Amygdala (tissue), 56 donors: ENCODE data around the gene PYGO2.

ENCODE experiments used
- DNase-seq, 56 donors: peaks; one replicate each; lab custom pipeline; 2025; lab: John Stamatoyannopoulos, UW

The PYGO2 gene

DNA sequence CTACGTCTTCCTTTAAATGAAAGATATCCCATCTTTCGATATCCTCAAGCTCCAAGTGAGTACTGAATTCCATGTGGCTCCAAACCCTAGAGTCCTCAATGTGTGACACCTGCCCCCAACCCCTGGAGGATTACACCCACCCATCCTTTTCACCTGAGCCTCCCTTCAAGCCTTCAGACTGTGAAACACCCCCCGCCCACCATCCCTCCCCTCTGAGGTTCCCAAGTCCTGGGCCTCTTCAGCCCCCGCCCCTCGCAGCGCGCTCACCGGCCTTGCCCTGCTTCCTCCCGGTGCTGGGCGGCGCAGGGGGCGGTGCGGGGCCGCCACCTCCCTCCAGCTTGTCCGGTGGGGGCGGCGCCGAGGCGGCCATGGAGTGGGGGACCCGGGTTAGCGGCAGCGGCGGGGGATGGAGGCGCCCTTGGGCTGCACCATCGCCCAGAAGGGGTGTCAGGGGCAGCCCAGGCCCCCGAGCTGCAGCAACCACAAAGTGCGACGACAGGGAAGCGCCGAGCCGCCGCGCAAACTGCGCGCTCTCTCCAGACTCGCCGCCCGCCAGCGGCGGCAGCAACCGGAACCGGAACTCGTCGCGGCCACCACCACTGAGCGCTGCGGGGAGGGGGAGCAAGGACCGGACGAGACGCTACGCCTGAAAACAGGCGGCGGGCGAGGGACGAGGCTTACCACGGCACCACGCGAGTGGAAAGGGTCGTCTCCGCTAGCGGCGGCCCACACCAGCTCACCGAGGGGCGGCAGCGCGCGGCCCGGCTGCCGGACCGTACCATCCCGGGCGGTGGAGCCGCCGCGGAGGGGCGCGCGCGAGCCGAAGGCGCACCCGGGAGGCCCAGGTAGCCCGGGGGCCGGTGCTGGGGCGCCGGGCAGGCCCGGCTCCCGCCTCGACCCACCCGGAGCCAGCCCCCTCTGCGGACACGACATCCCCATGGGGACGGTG, at the start of gene PYGO2:
Gene PYGO2 (minus strand): TSS at position 576 of the 949 bp plus-strand sequence. CDS start 206 bp downstream, at position 370.
- peak in 48 of 56 donors; percentile 31 to 90 (median 74) for DNase-seq

DNA sequence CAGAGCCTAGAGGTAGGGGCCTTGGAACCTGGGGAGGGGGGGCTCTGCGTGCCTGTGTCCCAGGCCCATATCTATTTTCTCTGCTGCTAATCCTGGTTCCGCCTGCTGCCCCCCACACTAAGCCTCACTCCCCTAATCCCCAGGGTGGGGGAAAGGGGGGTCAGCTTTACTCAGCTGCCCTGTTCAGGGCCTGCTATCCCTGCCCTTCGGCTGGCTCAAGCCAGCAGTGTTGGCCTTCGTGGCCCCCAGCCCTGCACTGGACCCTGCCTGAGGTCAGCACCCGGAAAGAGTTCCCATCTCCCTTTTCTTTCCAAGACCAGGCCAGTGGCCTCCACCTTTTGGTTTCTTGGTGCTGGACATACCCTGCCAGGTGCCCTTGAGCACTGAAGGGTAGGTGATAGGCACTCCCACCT, 49.4 kb upstream of the PYGO2 start:
- no peak for DNase-seq

- peak in 1 of 56 donors; percentile 8 for DNase-seq
Observed at GRCh38 chr1:155010211-155010918, 48.8 kb upstream of the PYGO2 start.

DNA sequence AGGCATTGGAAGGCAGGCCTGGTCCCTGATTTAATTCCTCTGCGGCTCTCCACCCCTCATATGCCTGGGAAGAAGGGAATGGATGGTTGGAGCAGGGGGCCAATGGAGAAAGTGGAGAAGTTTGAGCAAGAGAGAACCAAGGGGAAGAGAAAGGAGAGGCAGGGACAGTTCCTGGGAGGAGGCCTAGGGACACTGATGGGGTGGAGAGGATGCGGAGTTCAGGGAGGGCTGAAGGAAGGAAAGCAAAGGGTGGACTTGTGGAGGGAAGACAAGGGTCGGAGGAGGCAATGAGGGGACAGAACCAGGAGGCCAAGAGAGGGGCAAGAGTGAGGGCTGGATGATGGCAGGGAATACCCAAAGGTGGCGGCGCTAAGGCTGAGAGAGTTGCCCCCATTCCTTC, 48.2 kb upstream of the PYGO2 start:
- no peak for DNase-seq

DNA sequence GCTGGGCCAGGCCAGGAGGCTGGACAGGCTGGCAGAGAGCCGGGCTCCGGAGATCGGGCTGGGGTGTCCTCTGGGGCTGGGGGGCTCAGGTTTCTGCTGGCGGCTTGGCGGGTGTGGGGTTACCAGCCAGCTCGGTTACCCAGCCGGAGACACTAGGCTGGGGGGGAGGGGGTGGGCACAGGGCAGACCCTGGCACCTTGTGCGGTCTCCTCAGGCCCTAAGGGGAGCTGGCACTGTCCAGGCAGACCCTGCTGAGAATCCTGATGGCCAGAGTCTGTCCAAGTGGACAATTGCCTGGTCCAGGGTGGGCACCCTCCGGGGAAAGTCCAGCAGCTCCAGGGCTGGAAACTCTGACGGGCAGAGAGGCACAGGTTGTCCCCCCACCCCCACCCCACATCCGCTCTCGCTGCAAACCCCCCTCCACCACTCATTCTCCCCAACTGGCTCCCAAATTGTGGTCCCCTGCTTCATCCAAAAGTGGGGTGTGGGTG, 47.7 kb upstream of the PYGO2 start:
- DNase-seq: no peak

- DNase-seq: peak in 4 of 56 donors; percentile 12 to 62 (median 39)
Observed at GRCh38 chr1:155008015-155008941, 46.7 kb upstream of the PYGO2 start.

- peak in 40 of 56 donors; percentile 12 to 79 (median 48) for DNase-seq
Observed at GRCh38 chr1:155007251-155007828, 45.8 kb upstream of the PYGO2 start.

- DNase-seq: peak in 16 of 56 donors; percentile 9 to 56 (median 30)
Observed at GRCh38 chr1:155006601-155007101, 45.1 kb upstream of the PYGO2 start.

- DNase-seq: peak in 51 of 56 donors; percentile 29 to 85 (median 66)
Observed at GRCh38 chr1:155005076-155006011, 43.8 kb upstream of the PYGO2 start.

GRCh38 chr1:155004352-155005075, 42.9 kb upstream of the PYGO2 start:
- DNase-seq: peak in 13 of 56 donors; percentile 33 to 70 (median 45)

DNA sequence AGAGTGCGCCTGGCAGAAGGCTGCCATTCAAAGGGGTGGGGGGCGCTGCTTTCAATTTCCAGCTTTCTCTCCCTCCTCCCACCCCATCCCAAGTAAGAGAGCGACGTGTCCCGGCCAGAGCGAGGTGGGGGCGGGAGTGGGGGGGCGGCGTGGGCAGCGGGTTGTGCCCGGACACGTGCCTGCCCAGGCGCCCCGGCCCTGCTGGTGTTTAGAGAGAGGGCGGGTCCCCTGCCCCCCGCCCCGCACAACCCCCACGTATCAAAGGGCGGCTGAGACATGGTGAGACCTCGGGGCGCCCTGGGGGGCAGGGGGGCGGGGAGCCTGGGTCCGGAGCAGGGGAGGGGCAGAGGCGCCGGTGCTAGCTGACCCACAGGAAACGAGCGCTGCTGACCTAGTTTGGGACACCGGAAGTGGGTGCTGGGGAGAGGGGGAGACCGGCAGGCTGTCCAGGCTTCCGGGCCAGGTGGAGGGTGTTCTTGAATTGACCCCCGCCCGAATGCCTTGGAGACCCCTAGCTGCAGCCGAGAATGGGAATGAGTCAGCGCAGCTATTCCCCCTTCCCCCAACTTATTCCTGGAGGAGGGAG, 42.3 kb upstream of the PYGO2 start:
- DNase-seq: peak in 37 of 56 donors; percentile 19 to 81 (median 60)

- DNase-seq: peak in 20 of 56 donors; percentile 23 to 67 (median 50)
Observed at GRCh38 chr1:155003227-155003765, 41.7 kb upstream of the PYGO2 start.

DNA sequence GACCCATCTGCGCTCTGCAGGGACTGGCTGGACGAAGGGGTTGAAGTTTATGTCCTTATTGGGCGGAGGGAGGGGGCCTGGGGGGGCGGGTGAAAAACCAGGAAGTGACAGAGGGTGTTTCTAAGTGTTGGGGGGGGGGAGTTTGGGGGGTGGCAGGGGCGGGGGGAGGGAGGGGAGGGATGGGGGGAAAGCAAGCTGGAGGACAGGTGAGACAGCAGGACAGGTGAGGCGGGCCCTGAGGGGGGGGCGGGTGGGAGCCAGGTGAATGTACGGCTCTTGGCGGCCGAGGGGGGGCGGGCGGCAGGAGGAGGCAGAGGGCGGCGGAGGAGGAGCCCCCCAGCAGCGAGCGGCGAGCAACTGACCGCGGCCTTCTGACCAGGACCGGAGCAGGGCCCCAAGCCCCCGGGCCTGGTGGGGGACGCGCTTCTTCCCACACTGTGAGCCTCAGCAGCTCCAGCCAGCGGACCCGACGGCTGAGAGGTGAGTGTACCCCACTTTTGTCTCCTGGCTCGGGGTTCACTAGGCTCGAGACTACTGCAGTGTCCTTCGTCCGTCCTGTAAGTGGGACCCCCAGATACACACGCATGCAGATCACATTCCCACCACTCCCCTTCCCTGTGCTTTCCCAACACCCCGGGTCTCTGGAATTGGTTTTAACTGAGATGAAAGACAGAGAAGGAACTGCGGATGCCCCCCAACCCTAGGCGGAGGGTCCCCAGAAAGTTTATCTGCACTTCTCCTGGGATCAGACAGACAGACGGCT, 41.1 kb upstream of the PYGO2 start, which contains the start of gene ZBTB7B:
Gene ZBTB7B (plus strand): TSS at position 339 of the 763 bp plus-strand sequence. CDS start 11,859 bp downstream, outside the sequence.
- peak in 27 of 56 donors; percentile 37 to 84 (median 66) for DNase-seq

DNA sequence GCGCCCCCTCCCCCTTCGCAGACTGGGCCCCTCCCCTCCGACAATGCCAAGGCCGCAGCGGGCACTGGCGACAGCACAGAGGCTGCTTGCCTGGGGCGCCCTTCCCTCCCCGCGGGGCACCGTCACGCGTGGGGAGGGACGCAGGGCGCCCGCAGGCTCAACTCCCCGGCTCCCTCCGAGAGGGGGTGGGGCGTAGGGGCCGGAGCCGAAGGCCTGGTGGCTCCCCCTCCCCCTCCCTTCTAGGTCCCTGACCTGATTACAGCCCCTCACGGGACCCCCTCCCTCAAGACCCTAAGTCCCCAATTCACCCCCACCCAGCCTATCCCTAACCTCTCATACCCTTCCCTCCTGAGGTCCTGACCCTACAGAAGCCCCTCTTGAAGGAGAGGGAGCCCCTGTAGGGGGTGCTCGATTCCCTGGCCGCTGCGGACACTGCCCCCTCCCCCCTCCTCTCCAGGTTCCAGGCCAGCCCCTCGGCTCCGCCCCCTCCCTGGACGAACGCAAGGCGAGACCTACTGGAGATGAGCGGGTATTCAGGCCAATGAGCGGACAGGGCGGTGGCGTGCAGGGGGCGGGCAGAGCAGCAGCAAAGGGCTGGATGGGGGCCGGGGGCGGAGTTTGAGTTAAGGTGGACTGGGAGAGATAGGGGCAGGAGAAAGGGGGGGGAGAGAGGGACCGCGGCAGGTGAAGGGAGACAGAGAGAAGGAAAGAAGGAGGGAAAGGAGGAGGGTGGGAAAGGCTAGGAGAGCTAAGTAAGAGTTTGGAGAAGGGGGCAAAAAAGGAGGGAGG, 40.3 kb upstream of the PYGO2 start:
- peak; percentile 82 to 100 (median 99) for DNase-seq

DNA sequence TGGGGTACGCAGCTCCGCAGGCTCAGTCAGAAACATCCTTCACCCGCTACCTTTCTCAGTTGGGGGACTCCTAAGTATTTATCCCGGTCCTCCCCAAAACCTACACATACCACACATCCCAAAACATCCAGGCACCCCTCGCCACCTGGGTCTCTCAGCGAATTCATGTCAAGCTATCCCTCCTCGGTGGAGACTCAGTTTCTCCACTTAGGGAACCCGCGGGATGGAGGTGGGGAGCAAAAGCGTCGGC, 39.8 kb upstream of the PYGO2 start:
- DNase-seq: no peak
